SK-MEL-5 (cell line): Measurements from ENCODE around the gene TMEM98. TPM values are rescaled to one million over a fixed set of nuclear protein-coding genes. Genes with fewer than 3 reads are reported as not detected.

Source experiments
- total RNA-seq: library from RNA; depleted of rRNA; stranded (reverse); fragments of >200 nt; shearing (Covaris generic); gene quantifications from 2 replicates; pipeline ENCODE4 v1.2.3, GENCODE V29; 2014; rRNA removed

TMEM98 gene
- total RNA-seq, 1 experiment from 2014 or later = 86.1 TPM

Other genes with a start within 250 kb of the TMEM98 start
- gene MYO1D, start 51.0 kb upstream of the TMEM98 start, total RNA-seq = 44.5 and 53.0 TPM in 2 replicates
- 0.40 TPM in 1 of 2 replicates, not detected in the other for gene SPACA3, start 63.7 kb downstream of the TMEM98 start, total RNA-seq